ENCODE measurements around the gene CTIF. TPM values are rescaled to one million over a fixed set of nuclear protein-coding genes. Genes with fewer than 3 reads are reported as not detected.

Gene CTIF
- total and polyA plus RNA-seq, 2 experiments from 2014 or later = 8.6 to 14.4 TPM

GRCh38 chr18:48696218-48696617 is 157.4 kb downstream of the CTIF start (continued):
- TF ChIP-seq ZNF462 (CRISPR knock-in tag; IDR thresholded peaks at IDR 0.05) (no peak), STAT1 (IDR thresholded peaks at IDR 0.05; ENCODE audit: unreplicated experiment) (no peak), ZNF331 (CRISPR knock-in tag; IDR thresholded peaks at IDR 0.05; ENCODE audit: low read depth) (no peak), ETS1 (IDR thresholded peaks at IDR 0.05) (no peak), REST (IDR thresholded peaks at IDR 0.05; ENCODE audit: unreplicated experiment) (no peak), ZNF114 (CRISPR knock-in tag; IDR thresholded peaks at IDR 0.05) (no peak)
